Esophagus muscularis mucosa (tissue), 3 donors: Measurements from ENCODE around the gene PLEKHG4B.

Source experiments
- CTCF ChIP-seq, 3 experiments: fragments of 200-600 bp in 2 of 3; fragments of 450-650 bp in 1 of 3; sonication (generic) in 2 of 3; IDR thresholded peaks; one replicate each; pipeline ENCODE4 v1.5.1; 2017 to 2019; ENCODE audit warnings: antibody characterized with exemption in 3 of 3, mild to moderate bottlenecking in 2 of 3, moderate library complexity in 1 of 3
- POLR2A ChIP-seq: fragments of 450-650 bp; IDR thresholded peaks from one replicate; pipeline ENCODE4 v1.6.1; 2017; ENCODE audit warnings: antibody characterized with exemption, moderate library complexity, mild to moderate bottlenecking, low read depth

- TF ChIP-seq POLR2A (no peak), CTCF (IDR thresholded peaks at IDR 0.05) (no peak)
Observed at GRCh38 chr5:119486-120097, 27.6 kb downstream of the PLEKHG4B start.
